WI38 (cell line): ENCODE results near the gene PRG2.
"Not testable (repeated sequence)": the region's sequence is repeated elsewhere in the genome, so short reads cannot be mapped to it uniquely, and the experiment has no call there.

Experiments
- H3K4me3 ChIP-seq: 2 replicates; pipeline ENCODE4 v1.5.1; 2011; ENCODE audit warnings: low read depth, mild to moderate bottlenecking, control low read depth, low read length
- TF ChIP-seq, protein P1 (sequence below): IDR thresholded peaks from 2 replicates; pipeline ENCODE4 v1.5.1; 2012; ENCODE audit warnings: low read depth, mild to moderate bottlenecking, control low read depth, low read length

The PRG2 gene

DNA sequence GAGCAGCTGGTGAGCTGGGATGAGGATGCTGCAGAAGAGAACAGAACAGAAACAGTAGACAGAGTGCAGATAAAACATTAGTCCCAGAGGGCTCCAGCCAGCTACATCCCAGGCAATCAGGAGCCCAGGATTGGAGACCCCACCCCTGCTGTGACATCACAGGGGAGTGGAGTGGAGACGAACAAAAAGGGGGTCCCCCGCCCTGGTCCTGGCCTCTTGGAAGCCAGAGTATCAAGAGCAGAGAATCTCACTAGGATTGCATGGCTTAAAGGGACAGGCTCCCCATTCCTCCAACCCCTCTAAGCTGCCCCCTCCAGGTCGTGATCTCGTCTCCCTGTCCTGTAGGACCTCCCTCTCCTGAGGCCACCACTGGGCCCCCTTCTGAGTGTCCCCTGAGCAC lies 52.3 kb downstream of the PRG2 start, which contains the start of gene P2RX3:
P2RX3 (plus strand) TSS at position 211 of the 400 bp plus-strand sequence. CDS start 199 bp downstream, outside the sequence.
- TF ChIP-seq, protein P1, sequence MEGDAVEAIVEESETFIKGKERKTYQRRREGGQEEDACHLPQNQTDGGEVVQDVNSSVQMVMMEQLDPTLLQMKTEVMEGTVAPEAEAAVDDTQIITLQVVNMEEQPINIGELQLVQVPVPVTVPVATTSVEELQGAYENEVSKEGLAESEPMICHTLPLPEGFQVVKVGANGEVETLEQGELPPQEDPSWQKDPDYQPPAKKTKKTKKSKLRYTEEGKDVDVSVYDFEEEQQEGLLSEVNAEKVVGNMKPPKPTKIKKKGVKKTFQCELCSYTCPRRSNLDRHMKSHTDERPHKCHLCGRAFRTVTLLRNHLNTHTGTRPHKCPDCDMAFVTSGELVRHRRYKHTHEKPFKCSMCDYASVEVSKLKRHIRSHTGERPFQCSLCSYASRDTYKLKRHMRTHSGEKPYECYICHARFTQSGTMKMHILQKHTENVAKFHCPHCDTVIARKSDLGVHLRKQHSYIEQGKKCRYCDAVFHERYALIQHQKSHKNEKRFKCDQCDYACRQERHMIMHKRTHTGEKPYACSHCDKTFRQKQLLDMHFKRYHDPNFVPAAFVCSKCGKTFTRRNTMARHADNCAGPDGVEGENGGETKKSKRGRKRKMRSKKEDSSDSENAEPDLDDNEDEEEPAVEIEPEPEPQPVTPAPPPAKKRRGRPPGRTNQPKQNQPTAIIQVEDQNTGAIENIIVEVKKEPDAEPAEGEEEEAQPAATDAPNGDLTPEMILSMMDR, result no peak
- no peak within 1 kb of the TSS for H3K4me3 ChIP-seq

- H3K4me3 ChIP-seq, result not testable (repeated sequence)
These were observed 53.6 kb downstream of the PRG2 start for GRCh38 chr11:57336856-57337255.
